ENCODE measurements around the gene PIGT.

DNA sequence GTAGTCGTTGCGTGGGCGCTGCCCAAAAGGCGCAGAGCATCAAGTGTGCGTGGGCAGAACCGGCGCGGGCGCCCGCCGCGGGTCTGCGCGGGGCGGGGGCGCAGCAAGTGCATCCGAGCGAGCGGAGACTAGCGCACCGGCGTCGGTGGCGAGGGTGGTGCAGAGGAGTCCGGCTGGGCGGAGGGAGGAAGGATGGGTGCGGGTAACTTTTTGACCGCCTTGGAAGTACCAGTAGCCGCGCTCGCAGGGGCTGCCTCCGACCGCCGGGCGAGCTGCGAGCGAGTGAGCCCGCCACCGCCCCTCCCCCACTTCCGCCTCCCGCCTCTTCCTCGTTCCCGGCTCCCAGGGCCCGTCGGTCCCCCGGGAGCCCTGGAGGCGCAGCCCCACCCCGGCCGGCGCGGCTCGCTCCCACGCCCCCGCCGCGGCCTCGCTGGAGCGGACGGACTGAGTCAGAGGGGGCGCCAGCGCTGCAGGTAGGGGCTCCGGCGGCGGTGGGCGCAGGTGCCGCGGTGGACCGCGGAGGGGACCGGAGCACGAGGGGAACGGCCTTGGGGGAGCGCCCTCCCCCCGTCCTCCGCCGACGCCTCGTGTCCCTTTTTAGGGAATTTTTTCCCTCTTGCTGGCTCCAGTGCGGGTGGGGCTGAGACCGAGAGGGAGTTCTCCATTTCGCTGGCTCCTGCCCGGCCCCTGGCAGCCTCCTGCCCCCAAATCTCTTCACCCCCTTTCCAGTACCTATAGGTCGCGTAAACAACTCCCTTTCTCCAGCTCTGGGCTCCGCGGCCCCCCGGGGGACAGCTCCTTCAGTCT, 9.5 kb upstream of the PIGT start:
- TF ChIP-seq BHLHE40 (IDR thresholded peaks at IDR 0.05; ENCODE audit: borderline replicate concordance) (no peak), ELF4 (IDR thresholded peaks at IDR 0.05) (no peak), TARDBP (IDR thresholded peaks at IDR 0.05) (no peak), FOXA1 (IDR thresholded peaks at IDR 0.05) (no peak), FOXK2 (IDR thresholded peaks at IDR 0.05) (no peak)
